K562 (cell line): ENCODE data around the gene TLE7. TPM values are rescaled to one million over a fixed set of nuclear protein-coding genes. Genes with fewer than 3 reads are reported as not detected.

Experiments used
- AFF1 ChIP-seq, 2 experiments: fragments of 450-650 bp; IDR thresholded peaks; 2 replicates each; pipeline ENCODE4 v1.6.1; 2018; ENCODE audit warnings: mild to moderate bottlenecking in 2 of 2, low read depth in 1 of 2; ENCODE audit not compliant: partially characterized antibody in 2 of 2
- CHD1 ChIP-seq: fragments of 200-600 bp; sonication (generic); IDR thresholded peaks from one replicate; pipeline ENCODE4 v1.6.1; 2012; ENCODE audit warnings: mild to moderate bottlenecking, moderate library complexity, low read length, inconsistent platforms
- ETV1 ChIP-seq: fragments of 450-650 bp; conservative IDR thresholded peaks from 2 replicates; pipeline ENCODE4 v1.6.1; 2016; ENCODE audit warnings: missing genetic modification characterization, control low read depth, low read depth, missing compliant biosample characterization
- FOXM1 ChIP-seq, 2 experiments: fragments of 450-650 bp in 1 of 2; sonication (generic) in 1 of 2; formaldehyde crosslinking in 1 of 2; IDR thresholded peaks; 2 replicates each; pipeline versions ENCODE4 v1.6.1 to v1.9.0; 2017 to 2022; ENCODE audit warnings: low read depth in 2 of 2, mild to moderate bottlenecking in 2 of 2, missing genetic modification reagents in 1 of 2, moderate library complexity in 1 of 2
- NBN ChIP-seq: fragments of 450-650 bp; IDR thresholded peaks from 2 replicates; pipeline ENCODE4 v1.6.1; 2016; ENCODE audit warnings: low read depth, mild to moderate bottlenecking
- NFXL1 ChIP-seq: fragments of 450-650 bp; formaldehyde crosslinking; IDR thresholded peaks from 2 replicates; pipeline ENCODE4 v1.4.0; 2021; ENCODE audit warnings: mild to moderate bottlenecking
- POU5F1 ChIP-seq: fragments of 150-350 bp; IDR thresholded peaks from 2 replicates; pipeline ENCODE4 v1.6.1; 2014; ENCODE audit warnings: borderline replicate concordance, low read length, low read depth, mild to moderate bottlenecking; ENCODE audit not compliant: partially characterized antibody
- TFE3 ChIP-seq: fragments of 450-650 bp; formaldehyde crosslinking; IDR thresholded peaks from 2 replicates; pipeline ENCODE4 v1.4.0; 2020; ENCODE audit warnings: mild to moderate bottlenecking, mixed read lengths
- USF2 ChIP-seq: sonication (generic); formaldehyde crosslinking; IDR thresholded peaks from 2 replicates; pipeline ENCODE4 v1.5.0; 2020; ENCODE audit warnings: missing genetic modification reagents
- ZFP30 ChIP-seq: fragments of 250-450 bp; sonication (Bioruptor Pico); IDR thresholded peaks from 2 replicates; pipeline ENCODE4 v1.8.0; 2022; ENCODE audit warnings: moderate library complexity, mild to moderate bottlenecking, inconsistent platforms, borderline replicate concordance
- polyA plus RNA-seq, 8 experiments: library from polyadenylated mRNA; depleted of rRNA in 4 of 8; stranded (reverse) in 5 of 8; unstranded in 3 of 8; fragments of >200 nt; fragmentation: Nextera tagmentation in 2 of 8; fragmentation: Illumina TruSeq in 1 of 8; extraction: Ambion mirVana in 2 of 8; extraction: Trizol in 1 of 8; gene quantifications; 2 replicates each; pipeline versions ENCODE4 v1.2.1 to v1.2.3, GENCODE V29; 2011 to 2014; ENCODE audit warnings: inconsistent platforms in 1 of 8, missing spikeins in 1 of 8
- total RNA-seq, 7 experiments: library from RNA; depleted of rRNA in 6 of 7; stranded (reverse); fragments of >200 nt in 6 of 7; fragmentation: Illumina TruSeq in 2 of 7; extraction: Trizol in 2 of 7; gene quantifications; 2 replicates each; pipeline versions ENCODE4 v1.2.1 to v1.2.3, GENCODE V29; 2011 to 2021; ENCODE audit warnings: low replicate concordance in 1 of 7
- TF ChIP-seq, protein P1 (sequence below): sonication (generic); formaldehyde crosslinking; IDR thresholded peaks from 2 replicates; pipeline ENCODE4 v1.8.0; 2022; ENCODE audit warnings: mild to moderate bottlenecking, missing genetic modification reagents
- TF ChIP-seq, protein P2 (sequence below): fragments of 450-650 bp; formaldehyde crosslinking; conservative IDR thresholded peaks from 2 replicates; pipeline ENCODE4 v1.4.0; 2022; ENCODE audit warnings: mild to moderate bottlenecking, missing genetic modification characterization

Gene TLE7
- total and polyA plus RNA-seq, 9 of the 15 experiments (the other 6 are each of a cell fraction or from before 2014, with no cell fraction given) = not detected

DNA sequence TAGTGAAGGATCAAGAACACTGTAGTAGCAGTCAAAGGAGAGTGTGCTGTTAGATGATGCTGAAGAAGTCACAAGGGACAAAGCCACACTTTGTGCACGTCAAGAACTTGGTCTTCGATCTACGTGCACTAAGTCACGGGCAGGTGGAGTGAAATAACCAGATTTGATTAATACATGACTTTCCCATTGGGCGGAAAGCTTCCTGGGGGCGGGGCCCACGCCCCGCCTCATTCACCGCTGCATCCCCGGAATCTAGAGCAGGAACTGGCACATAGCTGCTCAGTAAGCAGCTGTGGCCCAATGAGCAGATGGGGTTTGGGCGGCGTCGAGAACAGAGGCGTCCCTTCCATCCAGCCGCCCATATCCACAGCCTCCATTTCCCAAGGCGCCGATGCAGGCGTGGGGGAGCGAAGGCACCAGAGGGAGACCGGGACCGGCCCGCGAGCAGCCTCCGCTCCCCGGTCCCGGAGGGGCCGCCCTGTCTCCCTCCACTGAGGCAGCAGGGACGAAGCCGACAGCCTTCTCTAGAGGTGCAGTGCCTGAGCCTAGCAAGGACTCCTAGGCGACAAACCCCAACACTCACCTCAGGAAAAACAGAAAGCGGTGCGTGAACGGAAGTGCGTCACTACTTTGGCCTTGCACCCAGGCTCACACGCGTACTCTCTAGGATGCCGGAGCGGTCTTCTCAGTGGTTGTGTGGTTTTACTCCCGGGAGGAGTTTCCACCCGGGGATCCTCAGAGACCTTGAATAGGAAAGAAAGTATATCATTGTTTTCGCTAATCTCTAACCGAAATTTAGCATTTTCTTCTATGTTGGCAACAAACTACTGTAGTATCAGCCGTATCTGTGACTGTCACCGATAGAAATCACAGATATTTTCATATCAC is 42.4 kb upstream of the TLE7 start (continued):
- TF ChIP-seq USF2 (CRISPR knock-in tag) (no peak), NBN (no peak), NFXL1 (CRISPR knock-in tag) (no peak), ETV1 (tag) (0 out of 2 replicates have a peak, but pooled peaks have one; percentile 50), AFF1 (IDR thresholded peaks at IDR 0.05; ENCODE audit: low read depth in 1 of 2, partially characterized antibody in 2 of 2) (no peak), FOXM1 (IDR thresholded peaks at IDR 0.05; ENCODE audit: low read depth) (no peak), FOXM1 (CRISPR knock-in tag; IDR thresholded peaks at IDR 0.05; ENCODE audit: low read depth) (no peak), ZFP30 (CRISPR knock-in tag) (no peak), TFE3 (CRISPR knock-in tag) (no peak), CHD1 (no peak), POU5F1 (no peak)
- TF ChIP-seq, protein P1, sequence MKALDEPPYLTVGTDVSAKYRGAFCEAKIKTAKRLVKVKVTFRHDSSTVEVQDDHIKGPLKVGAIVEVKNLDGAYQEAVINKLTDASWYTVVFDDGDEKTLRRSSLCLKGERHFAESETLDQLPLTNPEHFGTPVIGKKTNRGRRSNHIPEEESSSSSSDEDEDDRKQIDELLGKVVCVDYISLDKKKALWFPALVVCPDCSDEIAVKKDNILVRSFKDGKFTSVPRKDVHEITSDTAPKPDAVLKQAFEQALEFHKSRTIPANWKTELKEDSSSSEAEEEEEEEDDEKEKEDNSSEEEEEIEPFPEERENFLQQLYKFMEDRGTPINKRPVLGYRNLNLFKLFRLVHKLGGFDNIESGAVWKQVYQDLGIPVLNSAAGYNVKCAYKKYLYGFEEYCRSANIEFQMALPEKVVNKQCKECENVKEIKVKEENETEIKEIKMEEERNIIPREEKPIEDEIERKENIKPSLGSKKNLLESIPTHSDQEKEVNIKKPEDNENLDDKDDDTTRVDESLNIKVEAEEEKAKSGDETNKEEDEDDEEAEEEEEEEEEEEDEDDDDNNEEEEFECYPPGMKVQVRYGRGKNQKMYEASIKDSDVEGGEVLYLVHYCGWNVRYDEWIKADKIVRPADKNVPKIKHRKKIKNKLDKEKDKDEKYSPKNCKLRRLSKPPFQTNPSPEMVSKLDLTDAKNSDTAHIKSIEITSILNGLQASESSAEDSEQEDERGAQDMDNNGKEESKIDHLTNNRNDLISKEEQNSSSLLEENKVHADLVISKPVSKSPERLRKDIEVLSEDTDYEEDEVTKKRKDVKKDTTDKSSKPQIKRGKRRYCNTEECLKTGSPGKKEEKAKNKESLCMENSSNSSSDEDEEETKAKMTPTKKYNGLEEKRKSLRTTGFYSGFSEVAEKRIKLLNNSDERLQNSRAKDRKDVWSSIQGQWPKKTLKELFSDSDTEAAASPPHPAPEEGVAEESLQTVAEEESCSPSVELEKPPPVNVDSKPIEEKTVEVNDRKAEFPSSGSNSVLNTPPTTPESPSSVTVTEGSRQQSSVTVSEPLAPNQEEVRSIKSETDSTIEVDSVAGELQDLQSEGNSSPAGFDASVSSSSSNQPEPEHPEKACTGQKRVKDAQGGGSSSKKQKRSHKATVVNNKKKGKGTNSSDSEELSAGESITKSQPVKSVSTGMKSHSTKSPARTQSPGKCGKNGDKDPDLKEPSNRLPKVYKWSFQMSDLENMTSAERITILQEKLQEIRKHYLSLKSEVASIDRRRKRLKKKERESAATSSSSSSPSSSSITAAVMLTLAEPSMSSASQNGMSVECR (CRISPR knock-in tag) = peak; percentile 33; the same call in 1 of the 2 replicates
- TF ChIP-seq, protein P2, sequence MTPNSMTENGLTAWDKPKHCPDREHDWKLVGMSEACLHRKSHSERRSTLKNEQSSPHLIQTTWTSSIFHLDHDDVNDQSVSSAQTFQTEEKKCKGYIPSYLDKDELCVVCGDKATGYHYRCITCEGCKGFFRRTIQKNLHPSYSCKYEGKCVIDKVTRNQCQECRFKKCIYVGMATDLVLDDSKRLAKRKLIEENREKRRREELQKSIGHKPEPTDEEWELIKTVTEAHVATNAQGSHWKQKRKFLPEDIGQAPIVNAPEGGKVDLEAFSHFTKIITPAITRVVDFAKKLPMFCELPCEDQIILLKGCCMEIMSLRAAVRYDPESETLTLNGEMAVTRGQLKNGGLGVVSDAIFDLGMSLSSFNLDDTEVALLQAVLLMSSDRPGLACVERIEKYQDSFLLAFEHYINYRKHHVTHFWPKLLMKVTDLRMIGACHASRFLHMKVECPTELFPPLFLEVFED (CRISPR knock-in tag) = peak; percentile 73; the same call in 1 of the 2 replicates
